Common myeloid progenitor, CD34-positive (primary cell): ENCODE measurements around the gene DVL1.

Experiments used
- CTCF ChIA-PET: fragments of 350-600 bp; sonication (Branson Sonifier 250); formaldehyde crosslinking; loops from one replicate; lab custom pipeline; 2021; ENCODE audit warnings: antibody characterized with exemption; lab: Charles Lee
- POLR2A ChIA-PET: fragments of 350-600 bp; sonication (Branson Sonifier 250); formaldehyde crosslinking; loops from one replicate; lab custom pipeline; 2021; ENCODE audit warnings: antibody characterized with exemption; lab: Charles Lee
- DNase-seq, 3 donors: peaks; one replicate each; pipeline versions ENCODE4 v3.0.0 to v3.0.0-alpha.2; 2013
- H3K27ac ChIP-seq, 2 experiments: 1 replicate in 1 of 2; 2 replicates in 1 of 2; pipeline ENCODE4 v1.7.0; 2013; ENCODE audit warnings: inconsistent platforms in 2 of 2, low read length in 2 of 2, mild to moderate bottlenecking in 2 of 2, low read depth in 1 of 2, moderate library complexity in 1 of 2; ENCODE audit not compliant: severe bottlenecking in 2 of 2, insufficient read depth in 1 of 2, poor library complexity in 1 of 2
- H3K27me3 ChIP-seq, 5 experiments: replicated peaks in 2 of 5; 1 replicate in 3 of 5; 2 replicates in 2 of 5; pipeline versions ENCODE4 v1.6.1 to v1.7.0; 2013; ENCODE audit warnings: low read length in 4 of 5, mild to moderate bottlenecking in 2 of 5, moderate library complexity in 2 of 5, inconsistent platforms in 1 of 5; ENCODE audit not compliant: insufficient read depth in 5 of 5, control insufficient read depth in 4 of 5
- H3K36me3 ChIP-seq, 4 experiments: 1 replicate in 2 of 4; 2 replicates in 2 of 4; pipeline versions ENCODE4 v1.6.1 to v1.7.0; 2013; ENCODE audit warnings: low read length in 3 of 4, control low read depth in 1 of 4, mild to moderate bottlenecking in 1 of 4; ENCODE audit not compliant: control insufficient read depth in 4 of 4, insufficient read depth in 4 of 4
- H3K4me1 ChIP-seq, 4 experiments: 1 replicate in 3 of 4; 2 replicates in 1 of 4; pipeline versions ENCODE4 v1.6.1 to v1.7.1; 2013; ENCODE audit warnings: low read length in 3 of 4, mild to moderate bottlenecking in 3 of 4, control low read depth in 1 of 4, inconsistent platforms in 1 of 4, moderate library complexity in 1 of 4; ENCODE audit not compliant: control insufficient read depth in 4 of 4, insufficient read depth in 4 of 4; ENCODE audit errors: control extremely low read depth in 1 of 4
- H3K4me3 ChIP-seq, 7 experiments: 1 replicate in 4 of 7; 2 replicates in 3 of 7; pipeline versions ENCODE4 v1.5.1 to v1.7.0; 2013; ENCODE audit warnings: mild to moderate bottlenecking in 7 of 7, low read length in 6 of 7, moderate library complexity in 6 of 7, inconsistent platforms in 2 of 7, low read depth in 2 of 7, control low read depth in 1 of 7; ENCODE audit not compliant: insufficient read depth in 4 of 7, control insufficient read depth in 1 of 7; ENCODE audit errors: extremely low read depth in 1 of 7
- H3K9me3 ChIP-seq, 5 experiments: 1 replicate in 4 of 5; 2 replicates in 1 of 5; pipeline versions ENCODE4 v1.6.1 to v1.7.1; 2013; ENCODE audit warnings: low read length in 4 of 5, mild to moderate bottlenecking in 2 of 5, inconsistent platforms in 1 of 5, low read depth in 1 of 5, moderate library complexity in 1 of 5; ENCODE audit not compliant: control insufficient read depth in 4 of 5, insufficient read depth in 2 of 5; ENCODE audit errors: control extremely low read depth in 1 of 5
- WGBS: methylation state at CpG from one replicate; pipeline ENCODE4 v1.1.5; 2013; ENCODE audit not compliant: insufficient coverage; 5-methylcytosine and 5-hydroxymethylcytosine counted together

DVL1 gene

GRCh38 chr1:1345860-1346500 is 3.2 kb downstream of the DVL1 start:
- 94% methylated on average over 6 of the region's 12 CpGs for WGBS
- DNase-seq = no peak
- Histone ChIP-seq H3K27me3 (no peaks in the 10 kb centered on the region), H3K36me3 (peaks cover under 1 to 11% (median 5%) of the 10 kb centered on the region in 4 experiments), H3K4me1 (peaks cover 0 to 17% (median 15%) of the 10 kb centered on the region in 4 experiments), H3K9me3 (no peaks in the 10 kb centered on the region), H3K27ac (no peak overlapping the region), H3K4me3 (no peak overlapping the region)
- POLR2A ChIA-PET = no interaction called here
- CTCF ChIA-PET = interaction anchor here (0.9 to 2.2 kb wide), 2 partner anchors 26 to 29 kb away, joined by 3 to 7 read pairs; partner anchors contain the start of gene AURKAIP1

- no peak for DNase-seq
- H3K9me3 ChIP-seq = no peaks in the 10 kb centered on the region
- H3K4me3 ChIP-seq = no peak overlapping the region
- peaks cover 3 to 17% (median 8%) of the 10 kb centered on the region in 4 experiments for H3K36me3 ChIP-seq
- H3K4me1 ChIP-seq = peaks cover 0 to 17% (median 15%) of the 10 kb centered on the region in 4 experiments
- H3K27me3 ChIP-seq = no peaks in the 10 kb centered on the region
- no peak overlapping the region for H3K27ac ChIP-seq
- 98% methylated on average over 14 of the region's 16 CpGs for WGBS
- CTCF ChIA-PET = interaction anchor here (2.2 kb wide), 1 partner anchor 26 kb away, joined by 7 read pairs; no protein-coding TSS in a partner anchor
- POLR2A ChIA-PET = no interaction called here
These were observed 3.8 kb downstream of the DVL1 start for GRCh38 chr1:1345384-1345783.

GRCh38 chr1:1344655-1345361 is 4.4 kb downstream of the DVL1 start:
- no peak for DNase-seq
- Histone ChIP-seq H3K27me3 (no peaks in the 10 kb centered on the region), H3K36me3 (peaks cover 3 to 22% (median 11%) of the 10 kb centered on the region in 4 experiments), H3K4me1 (peaks cover 0 to 17% (median 15%) of the 10 kb centered on the region in 4 experiments), H3K4me3 (no peak overlapping the region), H3K9me3 (no peaks in the 10 kb centered on the region), H3K27ac (no peak overlapping the region)
- ChIA-PET POLR2A (no interaction called here), CTCF (interaction anchor here (2.2 kb wide), 1 partner anchor 27 kb away, joined by 7 read pairs; no protein-coding TSS in a partner anchor)
- over 99% methylated on average over 12 of the region's 15 CpGs for WGBS

- Histone ChIP-seq H3K9me3 (no peaks in the 10 kb centered on the region), H3K27me3 (no peaks in the 10 kb centered on the region), H3K4me1 (peaks cover 0 to 17% (median 14%) of the 10 kb centered on the region in 4 experiments), H3K4me3 (no peak overlapping the region), H3K27ac (no peak overlapping the region), H3K36me3 (peaks cover 3 to 29% (median 14%) of the 10 kb centered on the region in 4 experiments)
- DNase-seq = no peak
- POLR2A ChIA-PET = interaction anchor here (0.8 kb wide), 1 partner anchor 9 kb away, joined by 4 read pairs; no protein-coding TSS in a partner anchor
- CTCF ChIA-PET = no interaction called here
- 95% methylated on average over 24 of the region's 24 CpGs for WGBS
These were observed 5.3 kb downstream of the DVL1 start for GRCh38 chr1:1343811-1344421.

- peaks cover 0 to 5% (median 3%) of the 10 kb centered on the region in 4 experiments for H3K4me1 ChIP-seq
- peaks cover 3 to 37% (median 18%) of the 10 kb centered on the region in 4 experiments for H3K36me3 ChIP-seq
- no peak for DNase-seq
- H3K9me3 ChIP-seq = no peaks in the 10 kb centered on the region
- no peaks in the 10 kb centered on the region for H3K27me3 ChIP-seq
- 92% methylated on average over 9 of the region's 18 CpGs for WGBS
- POLR2A ChIA-PET = no interaction called here
- no peak overlapping the region for H3K27ac ChIP-seq
- CTCF ChIA-PET = interaction anchor here (0.7 to 1.2 kb wide), 2 partner anchors 28 to 231 kb away, joined by 3 to 4 read pairs; no protein-coding TSS in a partner anchor
- no peak overlapping the region for H3K4me3 ChIP-seq
These were observed 6.6 kb downstream of the DVL1 start for GRCh38 chr1:1342584-1343115.

- POLR2A ChIA-PET = no interaction called here
- WGBS = 97% methylated on average over 11 of the region's 28 CpGs
- no peak overlapping the region for H3K4me3 ChIP-seq
- peaks cover 3 to 42% (median 21%) of the 10 kb centered on the region in 4 experiments for H3K36me3 ChIP-seq
- H3K27ac ChIP-seq = no peak overlapping the region
- H3K27me3 ChIP-seq = no peaks in the 10 kb centered on the region
- H3K4me1 ChIP-seq = peaks cover 0 to 1% (median under 1%) of the 10 kb centered on the region in 4 experiments
- no peak for DNase-seq
- CTCF ChIA-PET = interaction anchor here (1.2 kb wide), 1 partner anchor 29 kb away, joined by 4 read pairs; no protein-coding TSS in a partner anchor
- H3K9me3 ChIP-seq = no peaks in the 10 kb centered on the region
These were observed 7.1 kb downstream of the DVL1 start for GRCh38 chr1:1342061-1342562.
